Measurements from ENCODE around the gene C20orf202. TPM values are rescaled to one million over a fixed set of nuclear protein-coding genes. Genes with fewer than 3 reads are reported as not detected.

Gene C20orf202
- total and polyA plus RNA-seq, 9 of the 15 experiments (the other 6 are each of a cell fraction or from before 2014, with no cell fraction given) = 0.03 to 0.24 (median 0.15) TPM; not detected in 4

GRCh38 chr20:1225783-1226654 lies 22.8 kb downstream of the C20orf202 start, which contains the start of gene RAD21L1 (continued):
- peak in 1 of 3 experiments; percentile 41; a peak in 1 of 6 replicates for TF ChIP-seq ZBTB11 (CRISPR knock-in tag; IDR thresholded peaks at IDR 0.05)
- TF ChIP-seq ZFX (CRISPR knock-in tag; IDR thresholded peaks at IDR 0.05) = peak; percentile 50
- peak; percentile 73 for TF ChIP-seq PRDM10 (IDR thresholded peaks at IDR 0.05; ENCODE audit: partially characterized antibody)
